ENCODE results near the gene EXOC2.

DNA sequence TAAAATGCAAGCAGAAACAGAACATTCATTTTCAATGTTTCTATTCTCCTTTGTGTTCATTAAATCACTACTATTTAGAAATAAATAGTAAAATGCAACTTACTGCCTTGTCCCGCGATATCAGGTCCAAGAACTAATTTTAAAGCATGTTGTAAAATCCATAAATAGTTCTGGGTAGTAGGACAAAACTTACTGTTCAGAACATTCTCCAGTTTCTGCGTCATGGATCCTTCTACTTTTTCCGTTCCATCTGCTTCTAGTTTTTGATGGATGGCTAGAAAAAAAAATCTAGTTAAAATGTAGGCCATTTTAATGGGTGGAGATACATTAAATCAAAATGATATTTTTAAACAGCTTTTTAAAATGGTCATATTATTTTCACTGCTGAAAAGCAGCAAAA lies 83.0 kb downstream of the EXOC2 start:
- TF ChIP-seq FOXK2 (IDR thresholded peaks at IDR 0.05), result no peak
- TF ChIP-seq FOXA1 (IDR thresholded peaks at IDR 0.05), result no peak
- TF ChIP-seq, protein P1, sequence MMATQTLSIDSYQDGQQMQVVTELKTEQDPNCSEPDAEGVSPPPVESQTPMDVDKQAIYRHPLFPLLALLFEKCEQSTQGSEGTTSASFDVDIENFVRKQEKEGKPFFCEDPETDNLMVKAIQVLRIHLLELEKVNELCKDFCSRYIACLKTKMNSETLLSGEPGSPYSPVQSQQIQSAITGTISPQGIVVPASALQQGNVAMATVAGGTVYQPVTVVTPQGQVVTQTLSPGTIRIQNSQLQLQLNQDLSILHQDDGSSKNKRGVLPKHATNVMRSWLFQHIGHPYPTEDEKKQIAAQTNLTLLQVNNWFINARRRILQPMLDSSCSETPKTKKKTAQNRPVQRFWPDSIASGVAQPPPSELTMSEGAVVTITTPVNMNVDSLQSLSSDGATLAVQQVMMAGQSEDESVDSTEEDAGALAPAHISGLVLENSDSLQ (IDR thresholded peaks at IDR 0.05), result no peak
- TF ChIP-seq BHLHE40 (IDR thresholded peaks at IDR 0.05; ENCODE audit: borderline replicate concordance), result no peak
- no peak for TF ChIP-seq FOXM1 (IDR thresholded peaks at IDR 0.05; ENCODE audit: borderline replicate concordance)
